NCI-H526 (cell line): Measurements from ENCODE around the gene TYSND1.
"Not testable (repeated sequence)": the region's sequence is repeated elsewhere in the genome, so short reads cannot be mapped to it uniquely, and the experiment has no call there.

ENCODE experiments used
- DNase-seq, 2 experiments: peaks; one replicate each; lab custom pipeline; 2025; lab: John Stamatoyannopoulos, UW

Gene TYSND1, protein sequence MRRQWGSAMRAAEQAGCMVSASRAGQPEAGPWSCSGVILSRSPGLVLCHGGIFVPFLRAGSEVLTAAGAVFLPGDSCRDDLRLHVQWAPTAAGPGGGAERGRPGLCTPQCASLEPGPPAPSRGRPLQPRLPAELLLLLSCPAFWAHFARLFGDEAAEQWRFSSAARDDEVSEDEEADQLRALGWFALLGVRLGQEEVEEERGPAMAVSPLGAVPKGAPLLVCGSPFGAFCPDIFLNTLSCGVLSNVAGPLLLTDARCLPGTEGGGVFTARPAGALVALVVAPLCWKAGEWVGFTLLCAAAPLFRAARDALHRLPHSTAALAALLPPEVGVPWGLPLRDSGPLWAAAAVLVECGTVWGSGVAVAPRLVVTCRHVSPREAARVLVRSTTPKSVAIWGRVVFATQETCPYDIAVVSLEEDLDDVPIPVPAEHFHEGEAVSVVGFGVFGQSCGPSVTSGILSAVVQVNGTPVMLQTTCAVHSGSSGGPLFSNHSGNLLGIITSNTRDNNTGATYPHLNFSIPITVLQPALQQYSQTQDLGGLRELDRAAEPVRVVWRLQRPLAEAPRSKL

GRCh38 chr10:70146489-70147258 is at the start of gene TYSND1:
Gene TYSND1 (minus strand): TSS chr10:70146700. CDS start chr10:70146586, 114 bp downstream.
- DNase-seq = peak; percentile 95 to 97

DNA sequence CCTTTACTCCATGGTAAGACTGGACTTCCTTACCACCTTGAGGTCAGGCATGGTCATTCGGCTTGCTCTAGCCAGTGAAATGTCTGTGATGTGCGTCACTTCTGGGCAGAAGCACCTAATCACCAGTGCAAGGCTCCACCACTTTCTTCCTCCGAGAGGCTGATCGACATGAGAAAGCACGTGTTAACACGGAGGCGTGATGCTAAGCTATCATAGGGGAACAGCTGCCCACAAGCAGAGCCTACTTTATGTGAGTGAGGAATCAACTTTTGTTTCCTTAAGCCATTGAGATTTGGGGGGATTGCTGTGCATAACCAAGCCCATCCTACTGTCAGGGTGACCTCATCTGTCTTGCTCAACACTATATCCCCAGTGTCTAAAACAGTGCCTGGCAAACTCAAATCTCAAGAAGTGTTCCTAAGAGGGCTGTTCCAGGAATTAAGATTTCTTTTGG is 46.9 kb upstream of the TYSND1 start:
- DNase-seq = no peak

DNA sequence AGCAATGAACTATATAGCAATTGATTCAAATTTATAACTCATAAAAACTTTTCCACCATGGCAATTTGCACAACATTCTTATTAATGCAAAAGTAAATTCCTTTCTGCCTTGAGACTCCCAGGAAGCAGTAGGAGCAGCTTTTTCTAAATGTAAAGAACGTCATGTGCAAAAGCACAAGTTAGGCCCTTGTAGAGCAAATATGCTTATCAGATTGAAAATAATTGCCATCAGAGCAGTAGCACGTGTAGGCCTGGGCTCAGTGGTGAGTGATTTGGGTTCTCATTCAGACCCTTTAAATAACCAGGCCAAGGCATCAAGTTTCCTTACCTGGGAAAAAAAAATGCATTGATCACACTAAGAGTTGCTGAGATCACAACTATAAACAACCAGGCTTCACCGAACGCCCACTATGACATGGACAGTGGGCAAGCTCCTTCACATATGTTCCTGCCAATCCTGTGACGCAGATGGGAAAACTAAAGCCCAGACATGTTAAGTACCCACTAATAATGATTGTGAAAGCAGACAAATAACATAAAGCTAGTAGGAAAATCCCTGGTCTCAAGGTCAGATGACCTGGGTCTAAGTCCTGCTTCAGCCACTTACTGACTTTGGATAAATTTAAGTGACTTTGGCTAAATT is 45.9 kb upstream of the TYSND1 start:
- no peak for DNase-seq

- DNase-seq = no peak
These were observed 45.4 kb upstream of the TYSND1 start for GRCh38 chr10:70191972-70192305.

DNA sequence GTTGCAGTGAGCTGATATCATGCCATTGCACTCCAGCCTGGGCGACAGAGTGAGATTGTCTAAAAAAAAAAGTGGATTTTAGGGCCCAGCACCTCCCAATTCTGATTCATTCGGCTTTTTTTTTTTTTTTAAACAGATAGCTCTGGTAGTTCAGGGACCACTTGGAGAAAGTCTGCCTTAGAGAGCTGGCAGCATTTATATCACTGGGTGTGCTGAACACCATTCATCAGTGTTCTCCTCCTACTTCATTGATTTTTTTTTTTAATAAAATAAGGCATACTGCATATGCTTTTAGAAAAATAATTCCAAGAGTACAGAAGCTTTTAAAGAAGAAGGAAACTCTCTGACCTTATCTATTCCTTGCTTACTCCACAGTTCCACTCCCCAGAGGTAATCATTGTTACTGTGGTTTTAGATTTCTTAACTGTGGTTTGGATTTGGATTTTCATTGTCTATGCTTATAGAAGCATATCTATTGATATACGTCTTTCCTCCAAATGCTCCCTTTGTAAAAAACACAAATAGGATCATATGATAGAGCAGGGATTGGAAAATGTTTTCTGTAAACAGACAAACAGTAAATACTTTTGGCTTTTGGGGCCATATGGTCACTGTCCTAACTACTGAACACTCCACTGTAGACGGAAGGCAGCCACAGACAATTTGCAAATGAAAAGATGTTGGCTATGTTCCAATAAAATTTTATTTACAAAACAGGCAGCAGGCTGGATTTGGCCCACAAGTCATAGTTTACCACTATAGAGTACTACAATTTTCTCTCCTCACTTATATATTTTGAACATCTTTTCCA is 44.9 kb upstream of the TYSND1 start:
- DNase-seq = peak in 1 of 2 experiments; percentile 29

DNA sequence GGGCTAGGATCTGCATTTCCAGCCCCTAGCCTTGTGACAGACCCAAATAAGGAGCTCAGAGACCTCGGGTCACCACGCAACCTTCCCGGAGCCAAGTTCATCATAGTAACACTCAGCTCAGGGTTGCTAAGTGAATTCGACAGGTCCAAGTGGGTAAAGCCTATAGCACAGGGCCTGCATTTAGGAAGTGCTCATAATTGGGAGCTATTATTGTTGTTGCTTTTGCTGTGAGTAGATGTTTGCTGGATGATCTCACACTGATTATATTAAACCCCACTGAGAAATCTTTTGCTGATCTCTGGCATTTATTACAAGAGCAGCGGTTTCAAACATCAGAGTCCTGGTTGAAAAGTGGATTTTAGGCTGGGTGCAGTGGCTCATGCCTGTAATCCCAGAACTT is 44.1 kb upstream of the TYSND1 start:
- DNase-seq = no peak

DNA sequence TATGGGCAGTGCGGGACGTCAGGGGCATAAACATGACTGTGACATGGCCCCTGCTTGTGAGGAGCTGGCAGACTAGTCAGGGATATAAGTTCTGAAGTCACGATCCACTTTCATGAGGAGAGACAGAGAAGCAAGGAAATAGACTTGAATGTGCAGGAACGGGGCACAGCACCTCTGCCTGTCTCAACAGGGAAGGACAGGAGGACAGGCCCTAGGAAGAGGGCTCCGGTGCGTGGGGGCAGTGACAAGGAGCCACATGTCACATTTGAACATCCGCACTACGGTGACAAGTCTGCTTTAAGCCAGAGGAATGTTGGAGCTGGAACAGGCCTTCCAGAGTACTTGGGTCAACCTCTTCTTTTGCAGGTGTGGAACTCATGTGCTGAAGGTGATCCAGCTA is 43.6 kb upstream of the TYSND1 start:
- DNase-seq = no peak

DNA sequence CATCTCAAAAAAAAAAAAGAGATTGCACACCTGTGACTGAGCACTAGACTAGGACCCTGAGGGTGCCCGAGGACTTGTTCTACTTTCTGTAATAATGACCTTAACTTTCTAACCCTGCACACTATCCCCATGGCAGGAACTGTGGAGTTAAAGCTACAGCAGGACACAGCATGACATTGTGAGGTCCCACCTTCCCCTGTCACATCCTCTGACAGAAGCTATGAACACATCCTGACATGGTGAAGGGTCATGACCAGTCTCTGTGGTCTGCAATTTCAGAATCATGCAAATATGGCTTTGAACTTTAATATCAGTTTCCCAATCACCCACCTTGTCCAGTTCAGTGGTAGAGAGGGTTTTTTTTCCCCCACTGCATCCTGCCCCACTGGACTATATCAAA is 42.3 kb upstream of the TYSND1 start:
- no peak for DNase-seq

GRCh38 chr10:70186571-70186970 is 40.1 kb upstream of the TYSND1 start:
- no peak for DNase-seq

DNA sequence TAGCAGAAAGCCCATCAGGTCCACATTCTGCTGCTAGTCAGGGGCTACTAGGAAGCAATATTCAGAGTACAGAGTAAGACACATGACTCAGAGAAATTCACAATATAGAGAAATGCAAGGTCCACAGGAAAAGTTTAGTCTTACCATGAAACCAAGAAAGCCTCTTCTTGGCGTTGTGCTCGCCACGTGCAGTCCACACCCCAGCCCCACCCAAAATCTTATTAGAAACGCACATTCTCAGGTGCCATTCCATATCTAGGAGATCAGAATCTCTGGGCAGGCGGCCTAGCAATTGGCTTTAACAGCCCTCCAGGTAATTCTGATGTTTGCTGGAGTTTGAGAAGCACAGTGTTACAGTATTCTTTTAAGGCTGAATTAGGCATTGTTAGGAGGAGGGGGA is 39.6 kb upstream of the TYSND1 start:
- no peak for DNase-seq

- no peak for DNase-seq
These were observed 36.8 kb upstream of the TYSND1 start for GRCh38 chr10:70183304-70183703.

DNA sequence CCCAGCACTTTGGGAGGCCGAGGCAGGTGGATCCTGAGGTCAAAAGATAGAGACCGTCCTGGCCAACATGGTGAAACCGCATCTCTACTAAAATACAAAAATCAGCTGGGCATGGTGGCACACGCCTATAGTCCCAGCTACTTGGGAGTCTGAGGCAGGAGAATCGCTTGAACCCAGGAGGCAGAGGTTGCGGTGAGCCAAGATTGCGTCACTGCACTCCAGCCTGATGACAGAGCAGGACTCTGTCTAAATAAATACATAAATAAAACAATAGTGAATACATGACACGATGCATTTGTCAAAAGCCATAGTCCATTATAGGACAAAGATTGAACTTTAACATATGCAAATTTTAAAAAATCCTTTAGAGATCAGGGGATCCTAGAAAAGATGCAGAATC is 32.7 kb upstream of the TYSND1 start:
- DNase-seq = not testable (repeated sequence)

- no peak for DNase-seq
These were observed 31.7 kb upstream of the TYSND1 start for GRCh38 chr10:70178139-70178725.

DNA sequence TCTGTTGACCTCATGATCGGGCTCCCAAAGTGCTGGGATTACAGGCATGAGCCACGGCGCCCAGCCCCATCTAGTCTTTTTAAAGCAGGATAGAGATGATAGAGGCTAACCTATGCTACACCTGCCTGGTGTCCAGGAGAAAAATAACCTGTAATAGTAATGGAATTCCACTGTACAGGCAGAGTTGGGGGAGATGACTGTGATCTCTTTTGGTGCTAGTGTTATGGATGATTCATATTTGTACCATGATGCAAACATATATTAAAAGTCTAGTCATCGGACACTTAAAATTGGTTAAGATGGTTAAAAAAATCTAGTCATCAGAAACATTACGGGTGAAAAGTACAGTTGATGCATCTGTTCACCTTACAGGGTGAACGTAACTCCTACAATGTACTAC is 29.9 kb upstream of the TYSND1 start:
- DNase-seq = no peak

DNA sequence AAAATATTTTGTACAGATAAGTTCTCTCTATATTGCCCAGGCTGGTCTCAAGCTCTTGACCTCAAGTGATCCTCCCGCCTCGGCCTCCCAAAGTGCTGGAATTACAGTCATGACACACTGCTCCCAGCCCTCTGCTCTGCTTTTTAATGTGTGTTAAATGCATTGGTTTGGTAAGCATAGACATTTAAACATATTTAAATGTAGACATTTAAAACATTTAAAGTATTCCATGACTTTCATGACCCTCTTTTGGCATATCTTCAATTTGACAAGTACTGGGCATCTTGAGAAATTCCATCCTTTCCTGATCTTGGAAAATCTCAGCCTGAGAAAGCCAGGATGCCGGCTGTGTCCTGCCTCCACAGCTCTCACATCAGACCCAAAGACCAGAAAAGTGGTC is 29.0 kb upstream of the TYSND1 start:
- no peak for DNase-seq

DNA sequence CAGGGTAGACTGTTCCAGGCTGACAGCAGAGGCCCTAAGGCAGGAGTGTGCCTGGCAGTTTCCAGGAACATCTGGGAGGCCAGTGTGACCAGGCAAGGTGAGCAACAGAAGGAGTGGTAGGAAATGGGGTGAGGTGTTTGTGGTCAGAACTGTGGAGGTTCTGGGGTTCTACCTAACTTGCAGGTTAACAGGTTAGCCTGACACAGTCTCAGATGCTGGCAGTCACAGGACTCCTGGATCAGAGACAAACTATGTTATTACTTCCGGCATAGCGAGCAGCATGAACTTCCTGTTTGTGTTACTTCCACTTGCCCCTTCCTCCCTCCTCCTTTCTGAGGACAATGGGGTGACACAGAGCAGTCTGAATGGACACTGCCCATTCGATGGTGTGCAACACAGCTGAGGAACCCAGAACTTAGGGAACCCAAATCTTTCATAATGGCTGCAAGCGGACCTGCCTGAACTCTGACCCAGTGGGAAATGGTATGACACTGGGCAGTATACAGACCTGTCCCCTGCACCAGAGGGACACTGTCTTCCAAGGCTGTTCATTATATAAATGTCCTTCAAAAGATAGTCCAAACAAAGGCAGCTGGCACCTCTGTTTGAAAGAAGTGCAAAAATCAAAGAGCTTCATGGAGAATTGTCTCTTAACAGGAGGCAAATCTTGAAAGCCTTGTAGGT is 27.7 kb upstream of the TYSND1 start:
- no peak for DNase-seq

- no peak for DNase-seq
These were observed 23.3 kb upstream of the TYSND1 start for GRCh38 chr10:70169649-70170364.

GRCh38 chr10:70169011-70169410 is 22.5 kb upstream of the TYSND1 start:
- no peak for DNase-seq

DNA sequence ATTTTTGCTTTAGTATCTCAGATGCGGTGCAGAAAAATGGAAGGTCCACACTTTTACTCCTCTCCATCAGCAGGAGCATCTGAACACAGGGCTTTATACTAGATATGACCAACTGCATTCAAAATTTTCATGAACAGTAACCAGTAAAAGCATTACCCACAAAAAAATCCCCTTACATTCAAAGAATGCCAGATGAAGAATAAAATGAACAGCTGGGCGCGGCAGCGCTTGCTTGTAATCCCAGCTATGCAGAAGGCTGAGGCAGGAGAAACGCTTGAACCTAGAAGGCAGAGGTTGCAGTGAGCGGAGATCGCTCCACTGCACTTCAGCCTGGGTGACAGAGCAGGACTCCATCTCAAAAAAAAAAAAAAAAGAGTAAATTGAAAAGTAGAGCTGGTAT is 20.7 kb upstream of the TYSND1 start:
- no peak for DNase-seq

DNA sequence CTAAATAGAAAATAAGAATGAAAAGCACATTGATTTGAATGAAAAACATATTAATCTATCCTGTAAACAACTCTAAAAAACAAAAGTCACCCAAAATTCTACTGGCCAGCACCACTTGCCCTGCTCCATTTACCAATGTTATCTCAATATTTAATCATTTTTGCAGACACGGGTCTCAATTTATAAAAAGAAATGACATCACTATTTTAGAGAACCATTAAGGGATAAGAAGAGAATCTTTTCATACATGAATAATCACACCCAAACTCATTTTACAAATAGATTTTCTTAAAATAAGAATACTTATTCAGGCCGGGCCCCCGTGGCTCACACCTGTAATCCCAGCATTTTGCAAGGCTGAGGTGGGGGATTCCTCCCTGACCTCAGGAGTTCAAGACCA is 19.9 kb upstream of the TYSND1 start:
- DNase-seq = no peak
